MM.1S (cell line): Measurements from ENCODE around the gene UNC5A.

Source experiments
- EZH2 ChIP-seq: fragments of 300-600 bp; sonication (generic); optimal IDR thresholded peaks from 2 replicates; pipeline ENCODE3; 2017; ENCODE audit warnings: low read depth, mild to moderate bottlenecking, antibody characterized with exemption, low read length, mixed read lengths
- TF ChIP-seq, protein P1 (sequence below): fragments of 300-600 bp; sonication (generic); IDR thresholded peaks from 2 replicates; pipeline ENCODE4 v1.5.1; 2016; ENCODE audit warnings: antibody characterized with exemption, low read length, mixed read lengths

DNA sequence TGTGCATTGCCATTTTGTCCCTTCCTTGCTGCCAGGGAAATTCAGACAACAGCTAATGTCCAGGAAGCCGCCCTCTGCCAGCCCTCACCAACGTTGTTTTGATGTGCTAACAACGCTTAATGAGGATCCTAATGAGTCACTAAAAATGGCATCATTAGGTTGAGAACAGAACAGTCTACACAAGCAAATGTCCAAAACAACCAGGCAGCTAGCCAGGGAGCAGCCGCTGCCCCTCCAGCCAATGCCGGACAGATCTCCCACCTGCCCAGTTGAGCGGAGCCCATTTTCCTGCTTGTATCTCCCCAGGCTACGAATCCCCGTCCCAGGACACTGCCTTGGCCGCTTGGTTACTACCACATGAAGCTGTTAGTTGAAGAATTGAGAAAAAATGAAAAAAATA, 40.4 kb upstream of the UNC5A start:
- TF ChIP-seq, protein P1, sequence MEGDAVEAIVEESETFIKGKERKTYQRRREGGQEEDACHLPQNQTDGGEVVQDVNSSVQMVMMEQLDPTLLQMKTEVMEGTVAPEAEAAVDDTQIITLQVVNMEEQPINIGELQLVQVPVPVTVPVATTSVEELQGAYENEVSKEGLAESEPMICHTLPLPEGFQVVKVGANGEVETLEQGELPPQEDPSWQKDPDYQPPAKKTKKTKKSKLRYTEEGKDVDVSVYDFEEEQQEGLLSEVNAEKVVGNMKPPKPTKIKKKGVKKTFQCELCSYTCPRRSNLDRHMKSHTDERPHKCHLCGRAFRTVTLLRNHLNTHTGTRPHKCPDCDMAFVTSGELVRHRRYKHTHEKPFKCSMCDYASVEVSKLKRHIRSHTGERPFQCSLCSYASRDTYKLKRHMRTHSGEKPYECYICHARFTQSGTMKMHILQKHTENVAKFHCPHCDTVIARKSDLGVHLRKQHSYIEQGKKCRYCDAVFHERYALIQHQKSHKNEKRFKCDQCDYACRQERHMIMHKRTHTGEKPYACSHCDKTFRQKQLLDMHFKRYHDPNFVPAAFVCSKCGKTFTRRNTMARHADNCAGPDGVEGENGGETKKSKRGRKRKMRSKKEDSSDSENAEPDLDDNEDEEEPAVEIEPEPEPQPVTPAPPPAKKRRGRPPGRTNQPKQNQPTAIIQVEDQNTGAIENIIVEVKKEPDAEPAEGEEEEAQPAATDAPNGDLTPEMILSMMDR, result no peak
- no peak for TF ChIP-seq EZH2
